Gastrocnemius medialis (tissue), 4 donors: ENCODE measurements around the gene MAPK4. TPM values are rescaled to one million over a fixed set of nuclear protein-coding genes. Genes with fewer than 3 reads are reported as not detected.

ENCODE experiments used
- ATAC-seq, 2 donors: fragments of 150-250 bp; one replicate each; pipeline ENCODE4 v1.9.1; 2016
- DNase-seq, 2 donors: peaks; one replicate each; pipeline ENCODE4 v3.0.0-alpha.2; 2019
- H3K27ac ChIP-seq, 4 donors: fragments of 200-600 bp; sonication (generic); 1 replicate in 1 of 4; 2 replicates in 3 of 4; pipeline ENCODE4 v1.5.1; 2016 to 2018; ENCODE audit warnings: mild to moderate bottlenecking in 2 of 4, moderate library complexity in 1 of 4
- H3K27me3 ChIP-seq, 3 donors: fragments of 200-600 bp; sonication (generic) in 2 of 3; 1 replicate in 1 of 3; 2 replicates in 2 of 3; pipeline versions ENCODE4 v1.5.1 to v1.6.0; 2016 to 2019; ENCODE audit warnings: mild to moderate bottlenecking in 1 of 3, moderate library complexity in 1 of 3
- H3K36me3 ChIP-seq, 2 donors: fragments of 200-600 bp; sonication (generic) in 1 of 2; one replicate each; pipeline ENCODE4 v1.5.1; 2017 to 2018
- H3K4me1 ChIP-seq, 2 donors: fragments of 200-600 bp; sonication (generic) in 1 of 2; one replicate each; pipeline ENCODE4 v1.5.1; 2016 to 2017; ENCODE audit warnings: mild to moderate bottlenecking in 2 of 2
- H3K4me3 ChIP-seq, 4 donors: fragments of 200-600 bp; sonication (generic) in 3 of 4; 1 replicate in 1 of 4; 2 replicates in 3 of 4; pipeline ENCODE4 v1.5.1; 2016 to 2019; ENCODE audit warnings: mild to moderate bottlenecking in 2 of 4
- H3K9me3 ChIP-seq, 3 donors: fragments of 200-600 bp; sonication (generic) in 2 of 3; 1 replicate in 1 of 3; 2 replicates in 2 of 3; pipeline ENCODE4 v1.5.1; 2016 to 2019
- POLR2A ChIP-seq, 2 donors: fragments of 450-650 bp; IDR thresholded peaks; one replicate each; pipeline ENCODE4 v1.6.1; 2017; ENCODE audit warnings: antibody characterized with exemption in 2 of 2, mild to moderate bottlenecking in 2 of 2, moderate library complexity in 2 of 2
- in situ Hi-C, 4 donors: fragments of 200-750 bp; cut with MboI; loops; one replicate each; pipeline versions ENCODE4 v1.15.0 to v1.8.0; 2017; ENCODE audit warnings: low sequenced_read_pairs in 4 of 4
- intact Hi-C: fragments of 100-400 bp; cut with DNase I; formaldehyde crosslinking; loops from one replicate; pipeline ENCODE4 v1.15.1; 2023; ENCODE audit warnings: low total_unique reads
- total RNA-seq, 4 donors: library from RNA; depleted of rRNA; stranded (reverse); fragments of >200 nt; gene quantifications; one replicate each; pipeline versions ENCODE4 v1.1.0 to v1.2.3, GENCODE V29; 2016
- TF ChIP-seq, protein P1 (sequence below), 5 experiments: fragments of 450-650 bp in 3 of 5; fragments of 200-600 bp in 2 of 5; sonication (generic) in 2 of 5; IDR thresholded peaks in 4 of 5; conservative IDR thresholded peaks in 1 of 5; 1 replicate in 4 of 5; 2 replicates in 1 of 5; pipeline ENCODE4 v1.5.1; 2016 to 2019; ENCODE audit warnings: antibody characterized with exemption in 5 of 5, mild to moderate bottlenecking in 3 of 5, moderate library complexity in 3 of 5

Gene MAPK4
- total RNA-seq, 4 donors from 2014 or later, result 0.68 to 2.4 (median 1.7) TPM

- Histone ChIP-seq H3K36me3 (no peaks in the 10 kb centered on the region), H3K4me3 (no peak overlapping the region), H3K9me3 (no peaks in the 10 kb centered on the region), H3K27ac (no peak overlapping the region), H3K27me3 (no peaks in the 10 kb centered on the region), H3K4me1 (no peaks in the 10 kb centered on the region)
- in situ Hi-C loops, result no loop called here
- ATAC-seq (no peak), DNase-seq (no peak)
- intact Hi-C loops, result no loop called here
- TF ChIP-seq, protein P1, sequence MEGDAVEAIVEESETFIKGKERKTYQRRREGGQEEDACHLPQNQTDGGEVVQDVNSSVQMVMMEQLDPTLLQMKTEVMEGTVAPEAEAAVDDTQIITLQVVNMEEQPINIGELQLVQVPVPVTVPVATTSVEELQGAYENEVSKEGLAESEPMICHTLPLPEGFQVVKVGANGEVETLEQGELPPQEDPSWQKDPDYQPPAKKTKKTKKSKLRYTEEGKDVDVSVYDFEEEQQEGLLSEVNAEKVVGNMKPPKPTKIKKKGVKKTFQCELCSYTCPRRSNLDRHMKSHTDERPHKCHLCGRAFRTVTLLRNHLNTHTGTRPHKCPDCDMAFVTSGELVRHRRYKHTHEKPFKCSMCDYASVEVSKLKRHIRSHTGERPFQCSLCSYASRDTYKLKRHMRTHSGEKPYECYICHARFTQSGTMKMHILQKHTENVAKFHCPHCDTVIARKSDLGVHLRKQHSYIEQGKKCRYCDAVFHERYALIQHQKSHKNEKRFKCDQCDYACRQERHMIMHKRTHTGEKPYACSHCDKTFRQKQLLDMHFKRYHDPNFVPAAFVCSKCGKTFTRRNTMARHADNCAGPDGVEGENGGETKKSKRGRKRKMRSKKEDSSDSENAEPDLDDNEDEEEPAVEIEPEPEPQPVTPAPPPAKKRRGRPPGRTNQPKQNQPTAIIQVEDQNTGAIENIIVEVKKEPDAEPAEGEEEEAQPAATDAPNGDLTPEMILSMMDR (IDR thresholded peaks at IDR 0.05 in 4 of 5, conservative IDR thresholded peaks at IDR 0.05 in 1 of 5), result no peak
- TF ChIP-seq POLR2A (IDR thresholded peaks at IDR 0.05), result no peak
Observed at GRCh38 chr18:50680966-50681365, 121.1 kb downstream of the MAPK4 start.

- no peak for DNase-seq
- H3K27ac ChIP-seq, result no peak overlapping the region
- intact Hi-C loops, result no loop called here
Observed at GRCh38 chr18:50682852-50683251, 123.0 kb downstream of the MAPK4 start.

GRCh38 chr18:50686409-50686808 lies 126.5 kb downstream of the MAPK4 start:
- H3K4me1 ChIP-seq, result no peaks in the 10 kb centered on the region
- no peaks in the 10 kb centered on the region for H3K27me3 ChIP-seq
- H3K36me3 ChIP-seq, result no peaks in the 10 kb centered on the region
- TF ChIP-seq POLR2A (IDR thresholded peaks at IDR 0.05), result no peak
- TF ChIP-seq, protein P1 (IDR thresholded peaks at IDR 0.05 in 4 of 5, conservative IDR thresholded peaks at IDR 0.05 in 1 of 5), result no peak
- no peak overlapping the region for H3K4me3 ChIP-seq
- H3K27ac ChIP-seq, result no peak overlapping the region
- DNase-seq (no peak), ATAC-seq (no peak)
- in situ Hi-C loops, result no loop called here
- H3K9me3 ChIP-seq, result no peaks in the 10 kb centered on the region
- intact Hi-C loops, result no loop called here

More at GRCh38 chr18:50682852-50683251, 123.0 kb downstream of the MAPK4 start:
- no peaks in the 10 kb centered on the region for H3K4me1 ChIP-seq
- no peaks in the 10 kb centered on the region for H3K27me3 ChIP-seq
- no peaks in the 10 kb centered on the region for H3K9me3 ChIP-seq
- no peak for ATAC-seq
- no peak overlapping the region for H3K4me3 ChIP-seq
- TF ChIP-seq POLR2A (IDR thresholded peaks at IDR 0.05), result no peak
- TF ChIP-seq, protein P1 (IDR thresholded peaks at IDR 0.05 in 4 of 5, conservative IDR thresholded peaks at IDR 0.05 in 1 of 5), result no peak
- H3K36me3 ChIP-seq, result no peaks in the 10 kb centered on the region
- in situ Hi-C loops, result no loop called here

- no peak for TF ChIP-seq POLR2A (IDR thresholded peaks at IDR 0.05)
- TF ChIP-seq, protein P1 (IDR thresholded peaks at IDR 0.05 in 4 of 5, conservative IDR thresholded peaks at IDR 0.05 in 1 of 5), result no peak
- no peak for DNase-seq
- Histone ChIP-seq H3K27ac (no peak overlapping the region), H3K4me1 (no peaks in the 10 kb centered on the region), H3K27me3 (no peaks in the 10 kb centered on the region), H3K36me3 (no peaks in the 10 kb centered on the region), H3K9me3 (no peaks in the 10 kb centered on the region), H3K4me3 (no peak overlapping the region)
- in situ Hi-C loops (no loop called here), intact Hi-C loops (no loop called here)
- no peak for ATAC-seq
Observed at GRCh38 chr18:50687491-50687890, 127.6 kb downstream of the MAPK4 start.

DNA sequence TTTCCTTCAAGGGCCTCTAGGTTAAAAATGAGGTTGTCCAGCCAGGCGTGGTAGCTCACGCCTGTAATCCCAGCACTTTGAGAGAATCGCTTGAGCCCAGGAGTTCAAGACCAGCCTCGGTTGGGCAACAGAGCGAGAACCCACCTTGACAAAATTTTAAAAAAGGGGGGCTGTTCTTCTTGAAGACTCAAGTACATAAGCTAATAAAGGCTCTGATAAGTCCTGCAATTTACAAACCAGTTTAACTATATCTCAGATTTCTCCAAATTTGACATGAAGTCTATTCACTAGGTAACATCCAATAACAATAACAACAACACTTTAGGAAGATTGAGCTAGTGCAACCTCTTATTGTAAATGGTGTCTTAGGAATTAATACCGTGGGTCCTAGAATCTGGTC lies 129.7 kb downstream of the MAPK4 start:
- Histone ChIP-seq H3K4me1 (no peaks in the 10 kb centered on the region), H3K4me3 (no peak overlapping the region), H3K9me3 (no peaks in the 10 kb centered on the region), H3K27ac (no peak overlapping the region), H3K36me3 (no peaks in the 10 kb centered on the region), H3K27me3 (no peaks in the 10 kb centered on the region)
- intact Hi-C loops, result no loop called here
- ATAC-seq, result no peak
- DNase-seq, result no peak
- in situ Hi-C loops, result no loop called here
- TF ChIP-seq, protein P1 (IDR thresholded peaks at IDR 0.05 in 4 of 5, conservative IDR thresholded peaks at IDR 0.05 in 1 of 5), result no peak
- no peak for TF ChIP-seq POLR2A (IDR thresholded peaks at IDR 0.05)
